ENCODE data around the gene POMC.
A peak's percentile ranks its signal among the peaks of the same experiment; 100 is the strongest.
"Not testable (repeated sequence)": the region's sequence is repeated elsewhere in the genome, so short reads cannot be mapped to it uniquely, and the experiment has no call there.

POMC gene

GRCh38 chr2:25176138-25176537 is 7.8 kb upstream of the POMC start:
- DNase-seq = no peak

- no peak for DNase-seq
These were observed 5.9 kb upstream of the POMC start for GRCh38 chr2:25174192-25174861.

- no peak for DNase-seq
These were observed 5.3 kb upstream of the POMC start for GRCh38 chr2:25173719-25174118.

- no peak for DNase-seq
These were observed 2.5 kb upstream of the POMC start for GRCh38 chr2:25170888-25171287.

- no peak for DNase-seq
These were observed 692 bp upstream of the POMC start for GRCh38 chr2:25169073-25169470.

GRCh38 chr2:25165992-25166875 is 2.1 kb downstream of the POMC start:
- peak; percentile 70 for DNase-seq

- DNase-seq = no peak
These were observed 3.8 kb downstream of the POMC start for GRCh38 chr2:25164561-25164960.

- not testable (repeated sequence) for DNase-seq
These were observed 6.3 kb downstream of the POMC start for GRCh38 chr2:25162061-25162460.

- no peak for DNase-seq
These were observed 7.2 kb downstream of the POMC start for GRCh38 chr2:25161055-25161781.

- no peak for DNase-seq
These were observed 8.0 kb downstream of the POMC start for GRCh38 chr2:25160376-25160775.

GRCh38 chr2:25159949-25160348 is 8.4 kb downstream of the POMC start:
- peak; percentile 4 for DNase-seq

- no peak for DNase-seq
These were observed 10.1 kb downstream of the POMC start for GRCh38 chr2:25158096-25158852.

GRCh38 chr2:25155401-25155800 is 13.0 kb downstream of the POMC start:
- no peak for DNase-seq

GRCh38 chr2:25151718-25152117 is 16.7 kb downstream of the POMC start:
- no peak for DNase-seq

- not testable (repeated sequence) for DNase-seq
These were observed 17.4 kb downstream of the POMC start for GRCh38 chr2:25150993-25151392.

- no peak for DNase-seq
These were observed 18.7 kb downstream of the POMC start for GRCh38 chr2:25149646-25150045.

- DNase-seq = no peak
These were observed 21.5 kb downstream of the POMC start for GRCh38 chr2:25146896-25147295.

GRCh38 chr2:25145803-25146202 is 22.6 kb downstream of the POMC start:
- DNase-seq = no peak

- no peak for DNase-seq
These were observed 27.3 kb downstream of the POMC start for GRCh38 chr2:25141120-25141519.

- not testable (repeated sequence) for DNase-seq
These were observed 27.8 kb downstream of the POMC start for GRCh38 chr2:25140535-25140934.

GRCh38 chr2:25132693-25133092 is 35.7 kb downstream of the POMC start:
- no peak for DNase-seq

- no peak for DNase-seq
These were observed 36.1 kb downstream of the POMC start for GRCh38 chr2:25132299-25132635.
